GM12874 (cell line): ENCODE measurements around the gene ZNF789.

Experiments
- CTCF ChIP-seq: IDR thresholded peaks from 2 replicates; pipeline ENCODE4 v1.5.1; 2011; ENCODE audit warnings: low read depth, mild to moderate bottlenecking, control low read depth, low read length, moderate library complexity; ENCODE audit not compliant: insufficient read depth

The ZNF789 gene

GRCh38 chr7:99472561-99473314 is at the start of gene ZNF789:
TSS of gene ZNF789 (plus strand) at chr7:99472890. CDS start at chr7:99476457, 3,567 bp downstream.
- no peak for TF ChIP-seq CTCF

GRCh38 chr7:99424932-99425730 is 47.6 kb upstream of the ZNF789 start:
- TF ChIP-seq CTCF = no peak

DNA sequence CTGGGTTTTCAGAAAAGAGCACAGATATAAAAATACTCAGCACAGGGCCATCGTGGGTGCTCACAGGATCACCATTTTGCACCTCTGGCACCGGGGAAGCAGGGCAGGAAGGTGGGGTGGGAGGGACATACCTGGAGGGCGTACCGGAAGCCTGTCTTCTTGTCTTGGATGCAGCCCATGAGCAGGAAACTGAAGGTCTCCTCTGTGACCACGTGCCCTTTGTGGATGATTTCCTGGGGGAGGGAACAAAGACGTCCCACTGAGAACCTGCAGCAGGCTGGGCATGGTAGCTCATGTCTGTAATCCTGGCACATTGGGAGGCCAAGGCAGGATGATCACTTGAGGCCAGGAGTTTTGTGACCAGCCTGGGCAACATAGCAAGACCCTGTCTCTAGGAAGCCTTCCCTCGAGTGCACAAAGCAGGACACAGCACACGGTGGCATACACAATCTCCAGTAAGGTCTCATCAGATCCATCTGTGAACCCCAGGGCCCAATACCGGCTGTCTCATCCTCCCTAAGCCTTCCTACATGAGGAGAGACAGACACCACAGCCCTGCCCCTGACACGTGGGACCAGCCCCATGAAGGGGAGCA is 43.6 kb upstream of the ZNF789 start:
- TF ChIP-seq CTCF = no peak

DNA sequence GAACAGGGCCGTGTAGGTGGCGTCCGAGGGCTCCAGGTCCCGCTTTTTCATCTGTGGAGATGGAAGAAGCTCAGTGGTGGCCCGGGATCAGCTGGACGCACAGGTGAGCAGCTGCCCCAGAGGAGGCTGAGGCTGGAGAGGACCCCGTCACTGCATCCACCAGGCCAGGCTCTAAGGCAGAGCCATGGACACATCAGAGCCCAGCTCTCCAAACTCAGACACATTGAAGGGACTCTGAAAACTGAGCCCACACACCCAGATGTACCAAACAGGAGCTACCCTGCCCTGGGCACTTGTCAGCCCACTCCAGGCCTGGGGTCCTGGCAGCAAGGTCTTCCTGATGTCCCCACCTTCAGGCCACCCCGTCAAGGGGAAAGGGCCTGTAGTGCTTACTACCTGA is 42.9 kb upstream of the ZNF789 start:
- no peak for TF ChIP-seq CTCF

- TF ChIP-seq CTCF = no peak
Measured at GRCh38 chr7:99433158-99433557, 39.5 kb upstream of the ZNF789 start.

GRCh38 chr7:99437946-99438572 is 34.6 kb upstream of the ZNF789 start:
- TF ChIP-seq CTCF = no peak
